ENCODE data around the gene FBXW9.
"Not testable (repeated sequence)": the region's sequence is repeated elsewhere in the genome, so short reads cannot be mapped to it uniquely, and the experiment has no call there.

DNA sequence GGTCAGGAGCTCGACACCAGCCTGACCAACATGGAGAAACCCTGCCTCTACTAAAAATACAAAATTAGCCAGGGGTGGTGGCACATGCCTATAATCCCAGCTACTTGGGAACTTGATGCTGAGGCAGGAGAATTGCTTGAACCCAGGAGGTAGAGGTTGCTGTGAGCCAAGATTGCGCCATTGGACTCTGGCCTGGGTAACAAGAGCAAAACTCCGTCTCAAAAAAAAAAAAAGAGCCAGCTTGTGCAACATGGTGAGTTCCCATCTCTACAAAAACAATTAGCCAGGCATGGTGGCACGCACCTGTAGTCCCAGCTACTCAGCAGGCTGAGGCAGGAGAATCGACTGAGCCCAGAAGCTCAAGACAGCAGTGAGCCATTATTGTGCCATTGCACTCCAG is 18.4 kb downstream of the FBXW9 start:
- not testable (repeated sequence) for TF ChIP-seq SP1, ELF4, FOXK2 (IDR thresholded peaks at IDR 0.05)

Measured in HEK293T (cell line).